Measurements from ENCODE around the gene PTAR1. TPM values are rescaled to one million over a fixed set of nuclear protein-coding genes. Genes with fewer than 3 reads are reported as not detected.
A peak's percentile ranks its signal among the peaks of the same experiment; 100 is the strongest.

Gene PTAR1
- polyA plus RNA-seq, 1 experiment, result 12.4 TPM

GRCh38 chr9:69798744-69799143, 38.9 kb upstream of the PTAR1 start:
- no peak for DNase-seq (ENCODE audit: low read depth)
- no peaks in the 10 kb centered on the region for H3K36me3 ChIP-seq (ENCODE audit: control insufficient read depth, insufficient read depth, low read length)
- no peaks in the 10 kb centered on the region for H3K27me3 ChIP-seq (ENCODE audit: control insufficient read depth, insufficient read depth, low read length)
- TF ChIP-seq, protein P1, sequence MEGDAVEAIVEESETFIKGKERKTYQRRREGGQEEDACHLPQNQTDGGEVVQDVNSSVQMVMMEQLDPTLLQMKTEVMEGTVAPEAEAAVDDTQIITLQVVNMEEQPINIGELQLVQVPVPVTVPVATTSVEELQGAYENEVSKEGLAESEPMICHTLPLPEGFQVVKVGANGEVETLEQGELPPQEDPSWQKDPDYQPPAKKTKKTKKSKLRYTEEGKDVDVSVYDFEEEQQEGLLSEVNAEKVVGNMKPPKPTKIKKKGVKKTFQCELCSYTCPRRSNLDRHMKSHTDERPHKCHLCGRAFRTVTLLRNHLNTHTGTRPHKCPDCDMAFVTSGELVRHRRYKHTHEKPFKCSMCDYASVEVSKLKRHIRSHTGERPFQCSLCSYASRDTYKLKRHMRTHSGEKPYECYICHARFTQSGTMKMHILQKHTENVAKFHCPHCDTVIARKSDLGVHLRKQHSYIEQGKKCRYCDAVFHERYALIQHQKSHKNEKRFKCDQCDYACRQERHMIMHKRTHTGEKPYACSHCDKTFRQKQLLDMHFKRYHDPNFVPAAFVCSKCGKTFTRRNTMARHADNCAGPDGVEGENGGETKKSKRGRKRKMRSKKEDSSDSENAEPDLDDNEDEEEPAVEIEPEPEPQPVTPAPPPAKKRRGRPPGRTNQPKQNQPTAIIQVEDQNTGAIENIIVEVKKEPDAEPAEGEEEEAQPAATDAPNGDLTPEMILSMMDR (IDR thresholded peaks at IDR 0.05; ENCODE audit: insufficient read depth, low read depth, low read length), result no peak
- ChIA-PET CTCF (interaction anchor here (0.9 to 1.4 kb wide), 2 partner anchors 10 to 13 kb away, joined by 3 to 8 read pairs; no protein-coding TSS in a partner anchor), POLR2A (no interaction called here)
- no peak overlapping the region for H3K4me3 ChIP-seq (ENCODE audit: low read depth, low read length)

GRCh38 chr9:69797675-69798074, 37.9 kb upstream of the PTAR1 start:
- DNase-seq (ENCODE audit: low read depth), result no peak
- no peak overlapping the region for H3K4me3 ChIP-seq (ENCODE audit: low read depth, low read length)
- H3K27me3 ChIP-seq (ENCODE audit: control insufficient read depth, insufficient read depth, low read length), result no peaks in the 10 kb centered on the region
- ChIA-PET POLR2A (no interaction called here), CTCF (interaction anchor here (1.4 kb wide), 1 partner anchor 10 kb away, joined by 8 read pairs; no protein-coding TSS in a partner anchor)
- TF ChIP-seq, protein P1 (IDR thresholded peaks at IDR 0.05; ENCODE audit: insufficient read depth, low read depth, low read length), result no peak
- H3K36me3 ChIP-seq (ENCODE audit: control insufficient read depth, insufficient read depth, low read length), result no peaks in the 10 kb centered on the region

DNA sequence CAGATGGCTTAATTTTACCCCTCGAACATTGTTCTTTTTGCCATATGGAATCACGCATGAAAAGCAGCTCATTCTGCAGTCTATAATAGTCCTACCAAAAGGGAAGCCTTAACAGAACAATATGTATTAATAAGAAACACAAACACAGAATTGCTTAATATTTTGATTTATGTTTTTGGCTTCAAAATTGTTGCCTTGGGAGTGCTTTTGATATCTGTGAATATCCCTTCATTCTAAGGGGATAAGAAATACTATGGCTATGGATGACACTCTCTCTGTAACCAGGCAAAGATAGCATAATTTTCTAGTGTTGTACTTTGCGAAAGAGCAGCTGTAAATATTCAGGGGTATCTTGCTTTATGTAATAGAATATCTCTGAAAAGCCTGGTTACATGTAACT, 34.5 kb upstream of the PTAR1 start:
- CTCF ChIA-PET, result interaction anchor here (0.8 kb wide), 1 partner anchor 228 kb away, joined by 3 read pairs; no protein-coding TSS in a partner anchor
- peaks cover 2% of the 10 kb centered on the region; the same call in 1 of the 2 replicates for H3K27me3 ChIP-seq (ENCODE audit: control insufficient read depth, insufficient read depth, low read length)
- no peak for DNase-seq (ENCODE audit: low read depth)
- no peak overlapping the region for H3K4me3 ChIP-seq (ENCODE audit: low read depth, low read length)
- POLR2A ChIA-PET, result no interaction called here
- TF ChIP-seq, protein P1 (IDR thresholded peaks at IDR 0.05; ENCODE audit: insufficient read depth, low read depth, low read length), result no peak
- H3K36me3 ChIP-seq (ENCODE audit: control insufficient read depth, insufficient read depth, low read length), result no peaks in the 10 kb centered on the region

DNA sequence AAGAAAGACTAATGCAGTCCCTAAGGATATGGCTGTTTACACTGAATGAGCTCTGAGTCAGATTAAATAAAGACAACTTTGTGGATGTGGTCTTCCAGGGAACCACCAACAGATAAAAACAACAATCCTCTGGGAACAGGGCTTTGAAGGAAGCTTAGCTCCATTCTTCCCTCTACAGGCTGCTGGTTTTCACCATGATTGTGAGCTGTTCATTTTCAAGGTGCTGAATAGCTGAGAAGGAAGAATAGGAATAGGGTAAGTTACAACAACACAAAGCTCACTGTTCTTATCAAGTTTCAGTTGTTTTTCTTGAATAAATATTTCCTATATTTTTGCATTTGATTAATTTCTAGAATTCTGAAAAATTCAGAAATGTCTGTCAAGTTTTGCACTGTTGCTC, 25.9 kb upstream of the PTAR1 start:
- no peaks in the 10 kb centered on the region for H3K36me3 ChIP-seq (ENCODE audit: control insufficient read depth, insufficient read depth, low read length)
- TF ChIP-seq, protein P1 (IDR thresholded peaks at IDR 0.05; ENCODE audit: insufficient read depth, low read depth, low read length), result peak; percentile 36
- CTCF ChIA-PET, result interaction anchor here (0.6 to 1.4 kb wide), 5 partner anchors 13 to 363 kb away, joined by 3 to 4 read pairs (median 3); no protein-coding TSS in a partner anchor
- H3K27me3 ChIP-seq (ENCODE audit: control insufficient read depth, insufficient read depth, low read length), result no peaks in the 10 kb centered on the region; the same call in 1 of the 2 replicates
- H3K4me3 ChIP-seq (ENCODE audit: low read depth, low read length), result no peak overlapping the region
- DNase-seq (ENCODE audit: low read depth), result no peak
- POLR2A ChIA-PET, result no interaction called here

- DNase-seq (ENCODE audit: low read depth), result no peak
- Histone ChIP-seq H3K4me3 (ENCODE audit: low read depth, low read length) (no peak overlapping the region), H3K27me3 (ENCODE audit: control insufficient read depth, insufficient read depth, low read length) (no peaks in the 10 kb centered on the region), H3K36me3 (ENCODE audit: control insufficient read depth, insufficient read depth, low read length) (no peaks in the 10 kb centered on the region)
- ChIA-PET CTCF (interaction anchor here (0.6 kb wide), 1 partner anchor 245 kb away, joined by 4 read pairs; no protein-coding TSS in a partner anchor), POLR2A (no interaction called here)
- TF ChIP-seq, protein P1 (IDR thresholded peaks at IDR 0.05; ENCODE audit: insufficient read depth, low read depth, low read length), result no peak
These were observed 13.4 kb upstream of the PTAR1 start for GRCh38 chr9:69773258-69773657.
